DOHH2 (cell line): Measurements from ENCODE around the gene NSMCE1.

Experiments
- H3F3A ChIP-seq: fragments of 200-600 bp; sonication (generic), shearing (Covaris generic); 2 replicates; pipeline ENCODE4 v1.6.0; 2016; ENCODE audit warnings: antibody characterized with exemption, mild to moderate bottlenecking; ENCODE audit not compliant: control insufficient read depth, insufficient read depth
- H3K27ac ChIP-seq: fragments of 200-600 bp; sonication (generic); 2 replicates; pipeline ENCODE4 v1.5.1; 2014; ENCODE audit warnings: low read depth, mild to moderate bottlenecking, low read length, moderate library complexity
- H3K27me3 ChIP-seq: fragments of 200-600 bp; sonication (generic); 2 replicates; pipeline ENCODE4 v1.6.1; 2014; ENCODE audit warnings: mild to moderate bottlenecking, low read length, mixed read lengths; ENCODE audit not compliant: control insufficient read depth
- H3K36me3 ChIP-seq: fragments of 200-600 bp; sonication (generic); 2 replicates; pipeline ENCODE4 v1.6.1; 2014; ENCODE audit warnings: mild to moderate bottlenecking, low read length, moderate library complexity, mixed read lengths; ENCODE audit not compliant: control insufficient read depth
- H3K4me1 ChIP-seq: fragments of 200-600 bp; sonication (generic); 2 replicates; pipeline ENCODE4 v1.6.1; 2014; ENCODE audit warnings: mild to moderate bottlenecking, low read length, mixed read lengths; ENCODE audit not compliant: control insufficient read depth
- H3K4me2 ChIP-seq: fragments of 200-600 bp; sonication (generic); 2 replicates; pipeline ENCODE4 v1.6.0; 2014; ENCODE audit warnings: mild to moderate bottlenecking, low read length, moderate library complexity
- H3K4me3 ChIP-seq: fragments of 200-600 bp; sonication (generic); 2 replicates; pipeline ENCODE4 v1.5.1; 2014; ENCODE audit warnings: mild to moderate bottlenecking, low read length, mixed read lengths
- H3K79me2 ChIP-seq: fragments of 200-600 bp; sonication (generic); 2 replicates; pipeline ENCODE4 v1.6.1; 2014; ENCODE audit warnings: mild to moderate bottlenecking, low read length, mixed read lengths; ENCODE audit not compliant: control insufficient read depth
- H3K9me2 ChIP-seq: fragments of 200-600 bp; sonication (generic); replicated peaks from 2 replicates; pipeline ENCODE4 v1.6.1; 2014; ENCODE audit warnings: mild to moderate bottlenecking, low read length, mixed read lengths; ENCODE audit not compliant: control insufficient read depth
- H3K9me3 ChIP-seq: fragments of 200-600 bp; sonication (generic); 2 replicates; pipeline ENCODE4 v1.6.1; 2014; ENCODE audit warnings: antibody characterized with exemption, low read length, mixed read lengths; ENCODE audit not compliant: control insufficient read depth, insufficient read depth
- H4K20me1 ChIP-seq: fragments of 200-600 bp; sonication (generic); 2 replicates; pipeline ENCODE4 v1.6.0; 2014; ENCODE audit warnings: low read depth, mild to moderate bottlenecking, antibody characterized with exemption, low read length, moderate library complexity; ENCODE audit not compliant: control insufficient read depth, insufficient read depth
- EZH2phosphoT487 ChIP-seq: fragments of 200-600 bp; sonication (generic); IDR thresholded peaks from 2 replicates; pipeline ENCODE4 v1.6.1; 2017; ENCODE audit warnings: borderline replicate concordance, mild to moderate bottlenecking, antibody characterized with exemption, low read length, moderate library complexity, mixed read lengths
- TF ChIP-seq, protein P1 (sequence below): fragments of 200-600 bp; sonication (generic); IDR thresholded peaks from one replicate; pipeline ENCODE4 v1.5.1; 2014; ENCODE audit warnings: antibody characterized with exemption, mild to moderate bottlenecking, low read depth, low read length; ENCODE audit not compliant: poor library complexity, severe bottlenecking

NSMCE1 gene

DNA sequence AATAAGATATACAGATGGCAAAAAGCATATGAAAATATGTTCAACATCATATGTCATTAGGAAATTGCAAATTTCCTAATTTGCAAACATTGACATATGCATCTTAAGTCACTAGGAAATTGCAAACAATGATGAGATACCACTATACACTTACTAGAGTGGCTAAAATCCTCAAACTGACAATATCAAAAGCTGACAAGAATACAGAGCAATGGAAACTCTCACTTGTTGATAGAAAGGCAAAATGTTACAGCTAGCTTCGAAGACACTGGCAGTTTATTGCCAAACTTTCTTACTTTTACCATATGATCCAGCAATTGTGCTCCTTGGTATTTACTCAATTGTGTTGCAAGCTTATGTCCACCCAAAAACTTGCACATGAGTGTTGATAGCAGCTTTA, 40.2 kb upstream of the NSMCE1 start:
- Histone ChIP-seq H3K4me2 (no peak overlapping the region), H3K79me2 (peaks cover 5% of the 10 kb centered on the region), H3K27me3 (no peaks in the 10 kb centered on the region), H3K36me3 (no peaks in the 10 kb centered on the region), H3K9me2 (no peaks in the 10 kb centered on the region), H3K9me3 (peaks cover 10% of the 10 kb centered on the region), H3K4me3 (no peak overlapping the region), H3K27ac (no peak overlapping the region), H3K4me1 (peaks cover 39% of the 10 kb centered on the region), H4K20me1 (no peaks in the 10 kb centered on the region), H3F3A (0 out of 2 replicates have a peak, but pooled peaks cover 4% of the 10 kb centered on the region)
- no peak for TF ChIP-seq EZH2phosphoT487
- TF ChIP-seq, protein P1, sequence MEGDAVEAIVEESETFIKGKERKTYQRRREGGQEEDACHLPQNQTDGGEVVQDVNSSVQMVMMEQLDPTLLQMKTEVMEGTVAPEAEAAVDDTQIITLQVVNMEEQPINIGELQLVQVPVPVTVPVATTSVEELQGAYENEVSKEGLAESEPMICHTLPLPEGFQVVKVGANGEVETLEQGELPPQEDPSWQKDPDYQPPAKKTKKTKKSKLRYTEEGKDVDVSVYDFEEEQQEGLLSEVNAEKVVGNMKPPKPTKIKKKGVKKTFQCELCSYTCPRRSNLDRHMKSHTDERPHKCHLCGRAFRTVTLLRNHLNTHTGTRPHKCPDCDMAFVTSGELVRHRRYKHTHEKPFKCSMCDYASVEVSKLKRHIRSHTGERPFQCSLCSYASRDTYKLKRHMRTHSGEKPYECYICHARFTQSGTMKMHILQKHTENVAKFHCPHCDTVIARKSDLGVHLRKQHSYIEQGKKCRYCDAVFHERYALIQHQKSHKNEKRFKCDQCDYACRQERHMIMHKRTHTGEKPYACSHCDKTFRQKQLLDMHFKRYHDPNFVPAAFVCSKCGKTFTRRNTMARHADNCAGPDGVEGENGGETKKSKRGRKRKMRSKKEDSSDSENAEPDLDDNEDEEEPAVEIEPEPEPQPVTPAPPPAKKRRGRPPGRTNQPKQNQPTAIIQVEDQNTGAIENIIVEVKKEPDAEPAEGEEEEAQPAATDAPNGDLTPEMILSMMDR: no peak

DNA sequence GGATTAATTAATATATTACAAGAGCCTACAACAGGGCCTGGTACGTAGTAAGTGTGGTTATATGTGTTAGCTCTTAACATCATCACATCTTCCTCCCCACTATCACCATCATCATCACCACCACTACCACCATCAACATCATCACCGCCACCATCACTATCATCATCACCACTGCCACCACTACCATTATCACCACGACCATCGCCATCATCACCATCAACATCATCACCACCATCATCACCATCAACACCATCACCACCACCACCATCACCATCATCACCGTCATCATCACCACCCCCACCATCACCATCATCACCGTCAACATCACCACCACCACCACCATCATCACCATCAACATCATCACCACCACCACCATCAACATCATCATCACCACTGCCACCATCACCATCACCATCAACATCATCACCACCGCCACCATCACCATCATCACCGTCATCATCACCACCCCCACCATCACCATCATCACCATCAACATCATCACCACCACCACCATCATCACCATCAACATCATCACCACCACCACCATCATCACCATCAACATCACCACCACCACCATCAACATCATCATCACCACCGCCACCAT, 37.4 kb upstream of the NSMCE1 start:
- H3K4me1 ChIP-seq: peaks cover 57% of the 10 kb centered on the region
- H3K4me3 ChIP-seq: no peak overlapping the region
- TF ChIP-seq, protein P1: no peak
- TF ChIP-seq EZH2phosphoT487: no peak

DNA sequence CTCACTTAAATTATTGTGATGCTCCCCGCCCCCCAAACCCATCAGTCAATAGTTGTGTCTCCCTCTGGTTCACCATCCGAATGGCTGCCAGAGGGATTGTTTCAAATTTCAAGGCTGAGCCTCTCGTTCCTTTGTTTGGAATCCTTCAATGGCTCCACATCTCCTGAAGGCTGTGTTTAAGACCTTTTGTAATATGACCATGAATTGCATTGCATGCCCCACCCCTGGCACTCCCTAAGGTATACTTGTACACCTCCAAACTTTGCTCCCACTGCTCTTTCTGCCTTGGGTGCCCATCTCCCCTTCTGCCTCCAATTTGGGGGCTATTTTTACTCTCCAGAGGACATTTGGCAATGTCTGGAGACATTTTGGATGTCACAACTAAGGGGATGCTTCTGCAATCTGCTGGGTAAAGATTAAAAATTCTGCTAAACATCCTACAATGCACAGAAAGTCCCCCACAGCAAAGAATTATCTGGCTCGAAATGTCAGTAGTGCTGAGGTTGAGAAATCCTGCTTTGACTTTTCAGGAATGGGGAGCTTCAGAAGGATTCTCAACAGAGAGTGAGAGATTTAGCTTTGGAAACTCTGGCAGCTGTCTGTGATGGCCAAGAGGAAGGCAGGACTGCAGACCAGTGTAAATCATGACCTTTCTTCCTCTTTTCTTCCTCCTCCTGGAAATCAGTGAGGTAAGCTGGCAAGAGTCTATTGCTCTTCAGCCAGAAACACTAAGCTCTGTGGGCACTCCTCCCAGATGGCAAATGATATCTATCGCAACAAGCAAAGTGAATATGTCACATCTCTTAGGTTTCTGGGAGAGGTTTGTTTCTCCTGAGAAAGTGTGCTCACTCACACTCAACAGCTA, 36.5 kb upstream of the NSMCE1 start:
- Histone ChIP-seq H4K20me1 (no peaks in the 10 kb centered on the region), H3K4me3 (no peak overlapping the region), H3F3A (peaks cover 27% of the 10 kb centered on the region), H3K4me1 (peaks cover 59% of the 10 kb centered on the region), H3K79me2 (no peaks in the 10 kb centered on the region), H3K9me2 (no peaks in the 10 kb centered on the region), H3K9me3 (peaks cover 10% of the 10 kb centered on the region), H3K27ac (no peak overlapping the region), H3K36me3 (no peaks in the 10 kb centered on the region), H3K27me3 (no peaks in the 10 kb centered on the region), H3K4me2 (no peak overlapping the region)
- no peak for TF ChIP-seq EZH2phosphoT487

More for the DNA sequence above, 37.4 kb upstream of the NSMCE1 start:
- Histone ChIP-seq H3K4me2 (no peak overlapping the region), H3K79me2 (no peaks in the 10 kb centered on the region), H4K20me1 (no peaks in the 10 kb centered on the region), H3K27ac (no peak overlapping the region), H3K9me3 (peaks cover 10% of the 10 kb centered on the region), H3K27me3 (no peaks in the 10 kb centered on the region), H3K36me3 (no peaks in the 10 kb centered on the region), H3F3A (peaks cover 22% of the 10 kb centered on the region), H3K9me2 (no peaks in the 10 kb centered on the region)

DNA sequence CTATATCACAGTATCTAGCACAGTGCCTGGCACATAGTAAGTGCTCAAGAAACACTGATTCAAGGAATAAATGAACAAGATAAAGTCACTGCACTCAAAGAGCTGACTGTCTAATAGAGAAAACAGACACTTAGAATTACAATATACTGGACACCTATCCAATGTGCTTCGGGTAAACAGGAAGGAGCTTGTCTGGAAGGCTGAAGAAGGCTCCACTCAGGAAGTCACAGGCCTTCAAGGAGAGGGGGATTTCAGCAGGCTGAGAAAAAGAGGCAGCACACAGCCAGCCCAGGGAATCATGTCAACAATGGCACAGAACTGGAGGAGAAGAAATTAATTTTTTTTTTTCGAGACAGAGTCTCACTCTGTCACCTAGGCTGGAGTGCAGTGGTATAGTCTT, 35.5 kb upstream of the NSMCE1 start:
- H3F3A ChIP-seq: peaks cover 32% of the 10 kb centered on the region
- H3K4me2 ChIP-seq: peak overlapping the region; percentile 9; the same call in 1 of the 2 replicates
- H3K4me3 ChIP-seq: no peak overlapping the region
- H3K9me2 ChIP-seq: no peaks in the 10 kb centered on the region
- no peaks in the 10 kb centered on the region for H3K79me2 ChIP-seq
- H3K27ac ChIP-seq: 0 out of 2 replicates have a peak overlapping the region, but pooled peaks have one; percentile 18
- no peaks in the 10 kb centered on the region for H3K27me3 ChIP-seq
- H4K20me1 ChIP-seq: no peaks in the 10 kb centered on the region
- peaks cover 62% of the 10 kb centered on the region for H3K4me1 ChIP-seq
- H3K9me3 ChIP-seq: peaks cover 9% of the 10 kb centered on the region
- TF ChIP-seq EZH2phosphoT487: no peak
- TF ChIP-seq, protein P1: no peak
- no peaks in the 10 kb centered on the region for H3K36me3 ChIP-seq
